Stomach (tissue), 9 donors: ENCODE measurements around the gene MMGT1. TPM values are rescaled to one million over a fixed set of nuclear protein-coding genes. Genes with fewer than 3 reads are reported as not detected.

ENCODE experiments used
- DNase-seq, 2 donors: peaks; one replicate each; pipeline versions ENCODE4 v3.0.0 to v3.0.0-alpha.2; 2013 to 2019
- H3K27ac ChIP-seq, 5 donors: fragments of 200-600 bp in 4 of 5; sonication (generic) in 4 of 5; one replicate each; pipeline ENCODE4 v1.5.1; 2013 to 2019; ENCODE audit warnings: mild to moderate bottlenecking in 1 of 5, moderate library complexity in 1 of 5
- H3K27me3 ChIP-seq, 3 donors: fragments of 200-600 bp; sonication (generic); one replicate each; pipeline ENCODE4 v1.5.1; 2017 to 2019; ENCODE audit warnings: mixed run types in 1 of 3
- H3K36me3 ChIP-seq, 4 donors: fragments of 200-600 bp; sonication (generic); 1 replicate in 3 of 4; 2 replicates in 1 of 4; pipeline ENCODE4 v1.5.1; 2016 to 2019
- H3K4me1 ChIP-seq, 4 donors: fragments of 200-600 bp; sonication (generic); one replicate each; pipeline ENCODE4 v1.5.1; 2016 to 2019
- H3K4me3 ChIP-seq, 4 donors: fragments of 200-600 bp; sonication (generic) in 3 of 4; one replicate each; pipeline ENCODE4 v1.5.1; 2016 to 2019; ENCODE audit warnings: mild to moderate bottlenecking in 1 of 4
- H3K9me3 ChIP-seq, 4 donors: fragments of 200-600 bp; sonication (generic); one replicate each; pipeline ENCODE4 v1.5.1; 2016 to 2019
- CTCF ChIP-seq, 7 experiments: fragments of 450-650 bp in 4 of 7; fragments of 200-600 bp in 3 of 7; sonication (generic) in 3 of 7; IDR thresholded peaks; one replicate each; pipeline ENCODE4 v1.5.1; 2016 to 2019; ENCODE audit warnings: antibody characterized with exemption in 7 of 7, control low read depth in 2 of 7, mild to moderate bottlenecking in 1 of 7
- EP300 ChIP-seq: sonication (generic); formaldehyde crosslinking; IDR thresholded peaks from one replicate; pipeline ENCODE4 v1.6.1; 2017; ENCODE audit warnings: antibody characterized with exemption
- POLR2A ChIP-seq, 4 donors: fragments of 450-650 bp; IDR thresholded peaks; one replicate each; pipeline ENCODE4 v1.6.1; 2016; ENCODE audit warnings: antibody characterized with exemption in 4 of 4, control low read depth in 2 of 4, mild to moderate bottlenecking in 1 of 4, moderate library complexity in 1 of 4
- POLR2AphosphoS5 ChIP-seq, 3 donors: sonication (generic); formaldehyde crosslinking; IDR thresholded peaks; one replicate each; pipeline ENCODE4 v1.6.1; 2016; ENCODE audit warnings: antibody characterized with exemption in 3 of 3
- WGBS, 5 donors: extraction: QIAGEN DNeasy Blood & Tissue Kit in 3 of 5; methylation state at CpG; one replicate each; pipeline versions ENCODE4 v1.1.5 to v1.1.7; 2013 to 2018; 5-methylcytosine and 5-hydroxymethylcytosine counted together
- intact Hi-C: fragments of 100-400 bp; cut with DNase I; formaldehyde crosslinking; loops from one replicate; pipeline ENCODE4 v1.15.1; 2023; ENCODE audit warnings: low total_unique reads
- polyA plus RNA-seq, 3 donors: library from polyadenylated mRNA; stranded (reverse); fragments of 200-250 nt; gene quantifications; one replicate each; pipeline ENCODE4 v1.2.3, GENCODE V29; 2013
- total RNA-seq, 5 donors: library from RNA; depleted of rRNA; stranded (reverse); fragments of >200 nt; gene quantifications; one replicate each; pipeline versions ENCODE4 v1.1.0 to v1.2.3, GENCODE V29; 2014 to 2016
- donor health status: healthy with polysubstance abuse.
- donor health status: Bipolar disorder and iron deficiency.
- donor health status: healthy.

The MMGT1 gene
- total and polyA plus RNA-seq, 8 donors: 4.3 to 27.2 (median 10.0) TPM

GRCh38 chrX:136019226-136019625 lies 45.4 kb upstream of the MMGT1 start:
- WGBS, 5 donors: 66 to 90% (median 86%) methylated on average over 5 of the region's 5 CpGs

GRCh38 chrX:136016881-136017280 lies 43.1 kb upstream of the MMGT1 start:
- WGBS, 5 donors: 67 to 85% (median 69%) methylated on average over 2 of the region's 2 CpGs
- Histone ChIP-seq H3K36me3 (peaks cover 0 to 46% (median 39%) of the 10 kb centered on the region in 4 donors), H3K9me3 (no peaks in the 10 kb centered on the region), H3K4me1 (no peaks in the 10 kb centered on the region), H3K27ac (no peak overlapping the region), H3K27me3 (no peaks in the 10 kb centered on the region), H3K4me3 (no peak overlapping the region)
- intact Hi-C loops: no loop called here
- TF ChIP-seq POLR2A (IDR thresholded peaks at IDR 0.05) (no peak), CTCF (IDR thresholded peaks at IDR 0.05) (no peak), EP300 (no peak), POLR2AphosphoS5 (IDR thresholded peaks at IDR 0.05) (no peak)
- DNase-seq: no peak

More at GRCh38 chrX:136019226-136019625, 45.4 kb upstream of the MMGT1 start:
- intact Hi-C loops: no loop called here
- Histone ChIP-seq H3K27me3 (no peaks in the 10 kb centered on the region), H3K4me1 (no peaks in the 10 kb centered on the region), H3K9me3 (no peaks in the 10 kb centered on the region), H3K27ac (no peak overlapping the region), H3K36me3 (peaks cover 0 to 37% (median 30%) of the 10 kb centered on the region in 4 donors), H3K4me3 (no peak overlapping the region)
- no peak for DNase-seq
- TF ChIP-seq EP300 (no peak), POLR2AphosphoS5 (IDR thresholded peaks at IDR 0.05) (no peak), CTCF (IDR thresholded peaks at IDR 0.05) (no peak), POLR2A (IDR thresholded peaks at IDR 0.05) (no peak)

DNA sequence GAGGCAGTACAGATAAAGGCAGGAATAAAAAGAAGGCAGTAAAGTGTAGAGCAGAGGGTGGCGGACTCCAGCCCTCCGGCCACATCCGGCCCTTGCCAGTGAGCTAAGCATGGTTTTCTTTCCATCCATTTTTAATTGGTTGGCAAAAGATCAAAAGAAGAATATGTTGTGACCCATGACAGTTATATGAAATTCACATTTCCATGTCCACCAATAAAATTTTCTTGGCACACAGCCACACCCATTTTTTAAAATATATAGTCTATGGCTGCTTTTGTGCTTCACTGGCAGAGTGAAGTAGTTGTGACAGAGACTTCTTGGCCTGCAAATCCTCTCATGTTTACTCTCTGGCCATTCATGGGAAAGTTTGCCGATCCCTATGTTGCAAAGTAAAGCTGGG lies 41.2 kb upstream of the MMGT1 start:
- intact Hi-C loops: no loop called here
- H3K9me3 ChIP-seq: no peaks in the 10 kb centered on the region
- DNase-seq: no peak
- peaks cover 0 to 49% (median 39%) of the 10 kb centered on the region in 4 donors for H3K36me3 ChIP-seq
- WGBS, 5 donors: 82 to 90% (median 86%) methylated on average over 4 of the region's 4 CpGs
- H3K4me1 ChIP-seq: no peaks in the 10 kb centered on the region
- no peaks in the 10 kb centered on the region for H3K27me3 ChIP-seq
- no peak overlapping the region for H3K4me3 ChIP-seq
- no peak overlapping the region for H3K27ac ChIP-seq
- TF ChIP-seq POLR2A (IDR thresholded peaks at IDR 0.05) (no peak), CTCF (IDR thresholded peaks at IDR 0.05) (no peak), POLR2AphosphoS5 (IDR thresholded peaks at IDR 0.05) (no peak), EP300 (no peak)

GRCh38 chrX:135988245-135988644 lies 14.5 kb upstream of the MMGT1 start:
- DNase-seq: no peak
- H3K36me3 ChIP-seq: no peaks in the 10 kb centered on the region
- 70 to 91% (median 82%) methylated on average over 4 of the region's 4 CpGs for WGBS, 5 donors
- no peak overlapping the region for H3K4me3 ChIP-seq
- TF ChIP-seq CTCF (IDR thresholded peaks at IDR 0.05): no peak
- TF ChIP-seq EP300: no peak
- no peak for TF ChIP-seq POLR2AphosphoS5 (IDR thresholded peaks at IDR 0.05)
- no peak for TF ChIP-seq POLR2A (IDR thresholded peaks at IDR 0.05)
- H3K9me3 ChIP-seq: no peaks in the 10 kb centered on the region
- no peak overlapping the region for H3K27ac ChIP-seq
- intact Hi-C loops: no loop called here
- H3K4me1 ChIP-seq: peaks cover 0 to 27% (median 11%) of the 10 kb centered on the region in 4 donors
- no peaks in the 10 kb centered on the region for H3K27me3 ChIP-seq
